GM12864 (cell line): ENCODE data around the gene UVRAG.

Experiments
- DNase-seq: peaks from one replicate; pipeline ENCODE4 v3.0.0-alpha.2; 2011; ENCODE audit warnings: low read depth
- H3K4me3 ChIP-seq: 2 replicates; pipeline ENCODE4 v1.5.1; 2011; ENCODE audit warnings: mild to moderate bottlenecking, low read depth, low read length, control low read depth
- TF ChIP-seq, protein P1 (sequence below): IDR thresholded peaks from 2 replicates; pipeline ENCODE4 v1.5.1; 2011; ENCODE audit warnings: low read depth, mild to moderate bottlenecking, moderate library complexity, low read length, control low read depth, inconsistent platforms; ENCODE audit errors: missing control alignments

Gene UVRAG

DNA sequence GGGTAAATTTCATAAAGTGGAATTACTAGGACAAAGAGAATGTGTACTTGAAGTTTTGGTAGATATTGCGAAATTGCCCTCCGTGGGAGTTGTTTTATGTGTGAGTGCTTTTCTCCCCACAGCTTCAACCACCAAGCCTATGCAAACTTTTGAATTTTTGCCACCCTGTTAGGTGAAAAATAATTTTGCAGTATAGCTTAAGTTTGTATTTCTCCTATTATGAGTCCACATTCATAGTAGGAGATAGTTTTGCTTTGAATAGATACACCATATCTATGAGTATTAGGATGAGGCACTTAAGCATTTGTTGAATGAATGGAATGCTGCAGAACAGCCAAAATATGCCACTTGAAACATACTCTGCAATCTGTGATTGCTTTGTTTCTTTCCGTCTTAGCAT lies 43.6 kb downstream of the UVRAG start:
- TF ChIP-seq, protein P1, sequence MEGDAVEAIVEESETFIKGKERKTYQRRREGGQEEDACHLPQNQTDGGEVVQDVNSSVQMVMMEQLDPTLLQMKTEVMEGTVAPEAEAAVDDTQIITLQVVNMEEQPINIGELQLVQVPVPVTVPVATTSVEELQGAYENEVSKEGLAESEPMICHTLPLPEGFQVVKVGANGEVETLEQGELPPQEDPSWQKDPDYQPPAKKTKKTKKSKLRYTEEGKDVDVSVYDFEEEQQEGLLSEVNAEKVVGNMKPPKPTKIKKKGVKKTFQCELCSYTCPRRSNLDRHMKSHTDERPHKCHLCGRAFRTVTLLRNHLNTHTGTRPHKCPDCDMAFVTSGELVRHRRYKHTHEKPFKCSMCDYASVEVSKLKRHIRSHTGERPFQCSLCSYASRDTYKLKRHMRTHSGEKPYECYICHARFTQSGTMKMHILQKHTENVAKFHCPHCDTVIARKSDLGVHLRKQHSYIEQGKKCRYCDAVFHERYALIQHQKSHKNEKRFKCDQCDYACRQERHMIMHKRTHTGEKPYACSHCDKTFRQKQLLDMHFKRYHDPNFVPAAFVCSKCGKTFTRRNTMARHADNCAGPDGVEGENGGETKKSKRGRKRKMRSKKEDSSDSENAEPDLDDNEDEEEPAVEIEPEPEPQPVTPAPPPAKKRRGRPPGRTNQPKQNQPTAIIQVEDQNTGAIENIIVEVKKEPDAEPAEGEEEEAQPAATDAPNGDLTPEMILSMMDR, result no peak
- no peak for DNase-seq
- no peak overlapping the region for H3K4me3 ChIP-seq

DNA sequence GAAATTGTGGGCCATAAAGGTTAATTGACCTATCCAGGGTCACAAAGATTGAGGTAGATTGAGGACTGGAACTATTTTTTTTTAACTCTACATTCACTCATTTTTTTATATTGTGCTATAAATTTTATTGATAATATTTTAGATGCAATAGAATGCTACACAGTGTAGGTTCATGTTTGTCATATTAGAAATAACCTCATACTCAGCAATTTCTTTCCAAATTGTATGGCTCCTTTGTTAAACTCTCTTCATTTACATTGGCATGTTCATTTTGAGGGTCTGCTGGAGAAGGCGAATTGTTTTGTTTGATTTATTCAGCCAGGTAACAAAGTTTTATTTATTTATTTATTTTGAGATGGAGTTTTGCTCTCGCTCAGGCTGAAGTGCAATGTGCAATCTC lies 44.6 kb downstream of the UVRAG start:
- TF ChIP-seq, protein P1, result no peak
- no peak for DNase-seq

DNA sequence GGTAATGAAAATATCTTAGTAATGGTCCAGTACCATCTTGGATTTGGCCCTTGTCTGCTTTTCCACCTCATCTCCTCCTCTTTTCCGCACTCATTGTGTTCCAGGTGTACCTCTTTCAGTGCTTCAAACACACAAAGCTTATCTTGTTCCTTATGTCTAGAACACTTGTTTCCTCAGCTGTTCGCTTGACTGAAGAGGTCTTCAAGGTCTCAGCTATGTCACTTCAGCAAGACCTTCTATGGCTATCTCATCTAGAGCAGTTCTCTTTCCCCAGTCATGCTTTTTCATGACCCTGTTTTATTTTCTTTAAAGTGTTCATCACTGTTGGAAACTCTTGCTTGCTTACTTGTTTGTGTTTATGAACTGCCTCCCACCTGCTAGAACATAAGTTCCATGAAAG lies 47.4 kb downstream of the UVRAG start:
- H3K4me3 ChIP-seq, result no peak overlapping the region
- TF ChIP-seq, protein P1, result no peak
- no peak for DNase-seq

More for the DNA sequence above, 44.6 kb downstream of the UVRAG start:
- no peak overlapping the region for H3K4me3 ChIP-seq

DNA sequence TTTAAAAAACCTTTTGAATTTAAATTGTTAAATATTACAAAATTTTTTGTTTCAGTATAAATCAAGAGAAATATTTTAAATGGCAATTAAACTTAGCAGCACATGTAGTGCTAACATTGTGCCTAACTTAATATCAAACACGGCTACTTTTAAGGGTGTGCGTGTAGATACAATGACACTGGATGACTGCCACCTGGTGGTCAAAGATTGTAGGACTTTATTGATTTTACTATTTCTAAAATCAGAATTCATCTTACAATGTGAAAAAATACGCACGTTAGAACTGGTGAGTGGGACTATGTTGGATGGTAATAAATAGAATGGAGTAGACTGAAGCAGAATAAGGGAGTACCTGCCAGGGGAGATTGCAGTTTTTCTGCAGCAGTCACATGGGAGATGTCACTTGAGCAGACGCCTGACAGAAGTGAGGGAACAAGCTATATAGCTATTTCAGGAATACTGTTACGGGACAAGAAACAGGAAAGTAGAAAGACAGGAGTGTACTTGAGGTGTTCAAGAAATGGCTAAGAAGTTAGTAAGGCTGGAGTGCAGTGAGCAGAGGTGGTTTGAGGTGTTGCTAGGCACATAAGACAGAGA lies 52.9 kb downstream of the UVRAG start:
- no peak for DNase-seq
- no peak overlapping the region for H3K4me3 ChIP-seq
- TF ChIP-seq, protein P1, result peak; percentile 53

DNA sequence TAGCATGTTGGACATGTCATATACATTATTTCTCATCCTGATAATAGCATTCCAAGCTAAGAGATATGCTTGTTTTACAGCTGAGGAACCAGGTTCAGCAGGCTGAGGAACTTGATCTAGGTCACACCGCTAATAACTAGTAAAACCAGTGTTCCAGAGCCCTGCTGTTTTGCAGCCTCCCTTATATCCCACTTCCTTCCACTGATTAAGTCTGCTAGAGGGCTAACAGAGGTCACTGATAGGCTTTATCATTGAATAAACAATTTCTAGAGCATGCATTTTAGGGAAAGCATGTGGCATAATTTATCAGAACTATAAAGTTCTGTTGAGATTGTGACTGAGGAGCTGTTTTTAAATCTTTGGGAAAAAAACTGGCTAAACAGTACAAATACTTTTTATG lies 54.0 kb downstream of the UVRAG start:
- no peak for DNase-seq
- H3K4me3 ChIP-seq, result no peak overlapping the region
- TF ChIP-seq, protein P1, result no peak

DNA sequence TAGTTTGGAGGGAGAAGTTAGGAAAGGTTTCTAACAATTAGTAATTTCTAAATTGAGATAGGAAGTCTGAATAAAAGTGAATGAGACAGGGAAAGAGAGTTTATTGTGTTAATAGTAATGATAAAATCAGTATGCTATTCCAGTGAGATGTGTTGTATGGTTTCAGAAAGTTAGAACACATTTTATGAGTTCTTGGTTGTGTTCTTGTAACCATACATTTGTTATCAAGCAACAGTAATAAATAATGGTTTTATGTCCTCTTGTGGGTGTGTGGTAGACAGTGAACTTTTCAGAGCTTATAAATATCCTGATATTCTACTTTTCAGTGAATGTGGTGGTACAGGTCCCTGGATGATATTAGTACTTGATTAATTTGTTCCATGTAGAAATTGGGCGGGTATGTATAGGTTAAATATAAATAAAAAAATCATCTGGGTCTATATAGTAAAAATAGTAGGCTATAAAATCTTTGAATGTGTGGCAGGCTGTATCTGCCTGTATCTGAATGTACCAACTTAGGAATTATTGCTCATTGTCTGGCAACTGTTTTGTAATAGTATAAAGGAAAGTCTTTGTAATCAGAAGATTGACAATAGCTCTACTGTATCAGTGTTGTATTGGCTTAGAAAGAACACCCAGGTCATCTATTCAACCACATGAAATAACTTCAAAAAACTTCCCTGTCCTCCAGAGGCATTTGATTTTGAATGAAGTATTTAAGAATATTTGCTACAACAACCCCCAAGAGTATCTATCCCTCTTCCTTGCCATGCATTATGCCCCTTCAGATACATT lies 54.8 kb downstream of the UVRAG start:
- DNase-seq, result no peak
- no peak overlapping the region for H3K4me3 ChIP-seq
- TF ChIP-seq, protein P1, result no peak
